ENCODE data around the gene PGLYRP3. TPM values are rescaled to one million over a fixed set of nuclear protein-coding genes. Genes with fewer than 3 reads are reported as not detected.

The PGLYRP3 gene
- total and polyA plus RNA-seq, 2 of the 8 experiments (the other 6 are each of a cell fraction or from before 2014, with no cell fraction given), result not detected

DNA sequence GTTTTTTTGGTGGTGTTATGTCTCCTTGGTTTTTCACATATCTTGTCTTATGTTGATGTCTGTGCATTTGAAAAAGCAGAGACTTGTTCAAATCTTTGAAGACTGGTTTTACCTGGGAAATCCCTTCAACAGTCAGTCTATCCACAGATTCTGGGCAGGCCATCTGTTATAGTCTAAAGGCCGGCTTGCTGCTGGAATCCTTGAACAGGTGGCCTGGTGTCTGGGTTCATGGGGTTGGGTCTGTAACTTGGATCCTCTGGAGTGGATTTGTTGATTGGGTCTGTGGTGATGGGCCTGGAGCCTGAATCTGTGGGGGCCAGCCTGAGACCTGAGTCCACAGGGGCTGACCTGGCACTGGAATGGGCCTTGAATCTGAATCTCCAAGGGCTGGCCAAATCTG lies 41.0 kb downstream of the PGLYRP3 start:
- Histone ChIP-seq H3K23ac (ENCODE audit: insufficient read length) (no peak overlapping the region), H3K27me3 (replicated peaks in 1 of 4; ENCODE audit: control insufficient read depth in 3 of 4, extremely low read depth in 1 of 4, insufficient read depth in 3 of 4, low read length in 3 of 4) (no peaks in the 10 kb centered on the region; a peak in 1 of 7 replicates), H3K79me1 (ENCODE audit: low read depth, low read length) (no peaks in the 10 kb centered on the region), H4K8ac (ENCODE audit: extremely low read depth, insufficient read depth, low read length) (no peak overlapping the region), H3K36me3 (ENCODE audit: control insufficient read depth in 2 of 4, insufficient read depth in 4 of 4, low read length in 3 of 4) (no peaks in the 10 kb centered on the region), H3K23me2 (ENCODE audit: low read depth, low read length) (no peaks in the 10 kb centered on the region), H3K9me3 (ENCODE audit: insufficient read depth in 2 of 2, low read depth in 1 of 2, low read length in 1 of 2) (no peaks in the 10 kb centered on the region), H3K4me1 (replicated peaks in 1 of 4; ENCODE audit: control insufficient read depth in 3 of 4, insufficient read depth in 4 of 4, low read length in 3 of 4) (no peaks in the 10 kb centered on the region), H3K14ac (ENCODE audit: insufficient read length) (no peak overlapping the region), H3K4me3 (ENCODE audit: extremely low read depth in 1 of 4, insufficient read depth in 2 of 4, low read depth in 3 of 4, low read length in 4 of 4) (no peak overlapping the region), H3K56ac (replicated peaks; ENCODE audit: insufficient read length, low read depth, low read length) (no peak overlapping the region), H2AFZ (ENCODE audit: low read length) (no peak overlapping the region), H2BK5ac (ENCODE audit: low read depth, low read length) (no peak overlapping the region), H4K5ac (ENCODE audit: insufficient read length, low read depth, low read length) (no peak overlapping the region), H2BK20ac (ENCODE audit: low read length) (no peak overlapping the region), H3K9ac (replicated peaks in 1 of 4; ENCODE audit: extremely low read depth in 1 of 4, low read depth in 3 of 4, low read length in 3 of 4) (no peak overlapping the region), H4K91ac (replicated peaks; ENCODE audit: insufficient read length, low read length) (no peak overlapping the region), H4K20me1 (replicated peaks in 1 of 2; ENCODE audit: control insufficient read depth in 1 of 2, insufficient read depth in 2 of 2, low read length in 2 of 2) (no peaks in the 10 kb centered on the region), H2AK5ac (ENCODE audit: low read depth, low read length) (no peak overlapping the region), H2BK12ac (ENCODE audit: low read depth, low read length) (no peak overlapping the region), H2BK15ac (ENCODE audit: low read length) (no peak overlapping the region), H3K4me2 (ENCODE audit: insufficient read depth in 1 of 2, low read depth in 2 of 2, low read length in 2 of 2) (no peak overlapping the region), H3K79me2 (ENCODE audit: control insufficient read depth in 1 of 2, insufficient read depth in 2 of 2, low read length in 2 of 2) (no peaks in the 10 kb centered on the region), H3K27ac (ENCODE audit: low read depth, low read length) (no peak overlapping the region), H3K18ac (ENCODE audit: extremely low read depth, low read length) (no peak overlapping the region), H3K4ac (replicated peaks; ENCODE audit: insufficient read length, low read depth, low read length) (no peak overlapping the region), H2BK120ac (replicated peaks; ENCODE audit: low read depth, low read length) (no peak overlapping the region)
- WGBS, 2 experiments (ENCODE audit: extremely low coverage in 1 of 2, insufficient coverage in 1 of 2, insufficient read length in 1 of 2, insufficient replicate concordance in 2 of 2, low coverage in 1 of 2, low lambda C conversion rate in 2 of 2, missing lambda C conversion rate in 1 of 2), result 80% methylated on average over 1 of the region's 1 CpG; no CpG with 5 or more reads in 1 of the 2 experiments
- ChIA-PET CTCF (ENCODE audit: partially characterized antibody) (no interaction called here), POLR2A (ENCODE audit: partially characterized antibody) (no interaction called here)
- FAIRE-seq (no peak), DNase-seq (ENCODE audit: low read depth in 1 of 2, low spot score in 2 of 2) (no peak)
- TF ChIP-seq CTBP2 (IDR thresholded peaks at IDR 0.05; ENCODE audit: borderline replicate concordance, insufficient read depth, insufficient read length, low read length) (no peak), KDM4A (IDR thresholded peaks at IDR 0.05; ENCODE audit: low read depth, low read length, severe bottlenecking) (no peak), GTF2F1 (IDR thresholded peaks at IDR 0.05; ENCODE audit: borderline replicate concordance, low read depth, low read length) (no peak), RNF2 (IDR thresholded peaks at IDR 0.05; ENCODE audit: borderline replicate concordance, low read depth, low read length, missing control alignments, poor library complexity, severe bottlenecking) (no peak), EP300 (IDR thresholded peaks at IDR 0.05; ENCODE audit: borderline replicate concordance in 1 of 2, low read depth in 2 of 2, low read length in 2 of 2) (no peak), CEBPB (IDR thresholded peaks at IDR 0.05; ENCODE audit: low read depth, low read length) (no peak), SRF (IDR thresholded peaks at IDR 0.05; ENCODE audit: low read depth, low read length) (no peak), YY1 (IDR thresholded peaks at IDR 0.05; ENCODE audit: low read depth, low read length) (no peak)
- TF ChIP-seq, protein P1, sequence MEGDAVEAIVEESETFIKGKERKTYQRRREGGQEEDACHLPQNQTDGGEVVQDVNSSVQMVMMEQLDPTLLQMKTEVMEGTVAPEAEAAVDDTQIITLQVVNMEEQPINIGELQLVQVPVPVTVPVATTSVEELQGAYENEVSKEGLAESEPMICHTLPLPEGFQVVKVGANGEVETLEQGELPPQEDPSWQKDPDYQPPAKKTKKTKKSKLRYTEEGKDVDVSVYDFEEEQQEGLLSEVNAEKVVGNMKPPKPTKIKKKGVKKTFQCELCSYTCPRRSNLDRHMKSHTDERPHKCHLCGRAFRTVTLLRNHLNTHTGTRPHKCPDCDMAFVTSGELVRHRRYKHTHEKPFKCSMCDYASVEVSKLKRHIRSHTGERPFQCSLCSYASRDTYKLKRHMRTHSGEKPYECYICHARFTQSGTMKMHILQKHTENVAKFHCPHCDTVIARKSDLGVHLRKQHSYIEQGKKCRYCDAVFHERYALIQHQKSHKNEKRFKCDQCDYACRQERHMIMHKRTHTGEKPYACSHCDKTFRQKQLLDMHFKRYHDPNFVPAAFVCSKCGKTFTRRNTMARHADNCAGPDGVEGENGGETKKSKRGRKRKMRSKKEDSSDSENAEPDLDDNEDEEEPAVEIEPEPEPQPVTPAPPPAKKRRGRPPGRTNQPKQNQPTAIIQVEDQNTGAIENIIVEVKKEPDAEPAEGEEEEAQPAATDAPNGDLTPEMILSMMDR (IDR thresholded peaks at IDR 0.05; ENCODE audit: control extremely low read depth in 1 of 3, insufficient read depth in 1 of 3, low read depth in 1 of 3, low read length in 3 of 3), result no peak
- TF ChIP-seq, protein P2, sequence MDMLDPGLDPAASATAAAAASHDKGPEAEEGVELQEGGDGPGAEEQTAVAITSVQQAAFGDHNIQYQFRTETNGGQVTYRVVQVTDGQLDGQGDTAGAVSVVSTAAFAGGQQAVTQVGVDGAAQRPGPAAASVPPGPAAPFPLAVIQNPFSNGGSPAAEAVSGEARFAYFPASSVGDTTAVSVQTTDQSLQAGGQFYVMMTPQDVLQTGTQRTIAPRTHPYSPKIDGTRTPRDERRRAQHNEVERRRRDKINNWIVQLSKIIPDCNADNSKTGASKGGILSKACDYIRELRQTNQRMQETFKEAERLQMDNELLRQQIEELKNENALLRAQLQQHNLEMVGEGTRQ (IDR thresholded peaks at IDR 0.05; ENCODE audit: low read length), result no peak

All from H1 (cell line).